GM04504 (cell line): Measurements from ENCODE around the gene OSGEP.
A peak's percentile ranks its signal among the peaks of the same experiment; 100 is the strongest.
"Not testable (repeated sequence)": the region's sequence is repeated elsewhere in the genome, so short reads cannot be mapped to it uniquely, and the experiment has no call there.

ENCODE experiments used
- DNase-seq: peaks from one replicate; pipeline ENCODE4 v3.0.0-alpha.2; 2012; ENCODE audit warnings: low read depth

OSGEP gene

GRCh38 chr14:20469890-20470602, 15.4 kb upstream of the OSGEP start:
- no peak for DNase-seq

DNA sequence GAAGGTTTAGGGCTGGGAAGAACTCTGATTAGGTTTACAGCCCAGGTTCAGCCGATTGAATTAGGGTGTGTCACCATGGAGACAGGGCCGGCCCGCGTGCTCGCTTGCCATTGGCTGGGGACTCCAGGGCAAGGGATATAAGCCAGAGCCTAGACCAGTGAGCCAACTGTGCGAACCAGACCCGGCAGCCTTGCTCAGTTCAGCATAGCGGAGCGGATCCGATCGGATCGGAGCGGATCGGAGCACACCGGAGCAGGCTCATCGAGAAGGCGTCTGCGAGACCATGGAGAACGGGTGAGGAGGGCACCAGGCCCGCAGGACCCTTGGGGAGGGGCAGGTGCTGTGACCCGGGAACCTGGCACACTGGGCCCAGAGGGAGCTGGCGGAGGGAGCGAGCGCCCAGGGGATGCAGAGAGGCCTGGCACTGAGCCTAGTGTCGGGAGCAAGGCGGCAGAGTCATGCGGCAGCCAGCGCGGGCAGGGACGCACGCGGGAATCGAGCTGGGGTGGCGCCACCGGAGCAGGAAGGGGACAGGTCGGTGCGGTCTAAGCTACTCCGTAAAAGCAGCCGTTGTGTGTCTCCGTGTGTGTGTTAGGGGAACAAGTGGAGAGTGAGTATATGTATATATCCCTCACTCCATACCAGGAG, 14.8 kb upstream of the OSGEP start, which contains the start of gene PNP:
Gene PNP, plus strand, starts transcription at position 165 of the 648 bp plus-strand sequence. Its CDS starts 119 bp downstream, at position 284.
- DNase-seq = peak; percentile 52

GRCh38 chr14:20468764-20469241, 14.2 kb upstream of the OSGEP start:
- no peak for DNase-seq

DNA sequence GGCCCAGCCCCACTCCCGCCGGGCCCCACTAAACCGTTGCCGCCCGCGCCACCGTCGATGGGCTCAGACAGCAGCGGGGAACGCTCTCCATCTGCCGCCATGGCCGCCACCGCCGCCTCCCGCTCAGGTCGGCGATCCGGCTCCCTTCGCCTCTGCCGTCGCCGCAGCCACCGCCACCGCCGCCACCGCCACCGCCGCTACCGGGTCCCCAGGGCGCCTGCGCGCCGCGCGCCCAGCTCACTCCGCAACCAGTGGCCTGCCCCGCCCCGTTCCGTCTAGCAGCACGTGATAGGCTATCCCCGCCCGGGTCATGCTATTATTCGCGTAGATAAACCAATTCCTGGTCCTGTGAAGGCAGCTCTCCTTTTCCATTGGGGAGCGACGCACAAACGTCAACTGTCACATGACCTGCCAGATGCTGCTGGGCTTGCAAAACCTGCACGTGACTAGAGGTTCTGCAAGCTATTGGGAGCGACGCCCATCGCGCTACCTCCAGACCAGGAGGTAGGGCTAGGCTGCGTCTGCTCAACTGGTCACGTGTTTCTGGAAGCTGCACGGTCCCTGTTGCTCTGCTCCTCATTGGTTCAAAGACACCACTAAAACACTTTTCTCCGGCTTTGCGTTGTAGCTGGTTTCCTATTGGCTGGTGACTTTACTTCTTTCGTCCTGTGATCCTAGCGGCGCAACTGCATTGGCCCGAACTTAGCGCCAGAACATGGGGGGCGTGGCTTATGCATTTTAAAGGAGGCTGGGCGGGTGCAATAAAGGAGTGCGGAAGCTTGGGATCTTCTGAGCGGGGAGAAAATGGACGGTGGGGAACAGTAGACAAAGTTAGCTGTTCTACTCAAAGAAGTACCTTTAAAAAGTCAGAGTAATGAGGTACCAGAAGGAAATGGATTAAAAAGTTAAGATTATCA, 6.9 kb upstream of the OSGEP start, which contains the start of gene PIP4P1:
Gene PIP4P1, minus strand, starts transcription at position 210 of the 917 bp plus-strand sequence. Its CDS starts 109 bp downstream, at position 101.
- peak; percentile 100 for DNase-seq

DNA sequence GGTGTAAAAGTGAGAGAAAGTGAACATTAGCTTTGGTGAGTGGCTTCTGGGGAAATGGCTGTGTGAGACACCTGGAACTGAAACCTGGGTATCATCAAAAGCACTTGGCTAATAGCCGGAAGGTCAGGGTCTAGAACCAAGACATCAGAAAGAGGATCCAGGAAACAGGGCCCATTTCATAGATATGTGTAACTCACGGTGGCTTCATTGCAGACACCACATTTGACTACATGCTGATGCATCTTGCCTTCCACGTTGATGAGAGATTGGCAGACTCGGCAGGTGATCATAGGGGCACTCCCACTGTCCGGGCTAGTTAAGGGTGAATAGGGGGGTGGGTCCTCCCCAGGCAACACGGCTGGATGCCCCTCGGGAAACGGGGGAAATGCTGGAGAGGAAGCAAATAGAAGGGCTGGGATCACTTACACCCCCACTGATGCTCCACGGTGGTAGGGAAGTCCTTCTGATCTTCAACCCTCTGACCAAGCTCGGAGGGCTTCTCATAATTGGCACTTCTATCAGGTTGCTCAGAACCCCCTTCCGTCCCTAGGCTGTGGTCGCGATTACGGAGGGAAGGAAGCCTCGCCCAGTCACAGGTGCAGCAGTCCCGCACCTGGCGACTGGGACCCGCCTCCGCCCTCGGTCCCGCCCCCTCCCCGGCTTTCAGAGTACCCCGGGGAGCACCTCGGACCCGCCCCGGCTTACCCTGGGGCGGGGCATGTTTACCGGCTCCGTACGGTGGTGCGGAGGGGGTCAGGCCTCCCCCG, 6.0 kb upstream of the OSGEP start:
- DNase-seq = no peak

DNA sequence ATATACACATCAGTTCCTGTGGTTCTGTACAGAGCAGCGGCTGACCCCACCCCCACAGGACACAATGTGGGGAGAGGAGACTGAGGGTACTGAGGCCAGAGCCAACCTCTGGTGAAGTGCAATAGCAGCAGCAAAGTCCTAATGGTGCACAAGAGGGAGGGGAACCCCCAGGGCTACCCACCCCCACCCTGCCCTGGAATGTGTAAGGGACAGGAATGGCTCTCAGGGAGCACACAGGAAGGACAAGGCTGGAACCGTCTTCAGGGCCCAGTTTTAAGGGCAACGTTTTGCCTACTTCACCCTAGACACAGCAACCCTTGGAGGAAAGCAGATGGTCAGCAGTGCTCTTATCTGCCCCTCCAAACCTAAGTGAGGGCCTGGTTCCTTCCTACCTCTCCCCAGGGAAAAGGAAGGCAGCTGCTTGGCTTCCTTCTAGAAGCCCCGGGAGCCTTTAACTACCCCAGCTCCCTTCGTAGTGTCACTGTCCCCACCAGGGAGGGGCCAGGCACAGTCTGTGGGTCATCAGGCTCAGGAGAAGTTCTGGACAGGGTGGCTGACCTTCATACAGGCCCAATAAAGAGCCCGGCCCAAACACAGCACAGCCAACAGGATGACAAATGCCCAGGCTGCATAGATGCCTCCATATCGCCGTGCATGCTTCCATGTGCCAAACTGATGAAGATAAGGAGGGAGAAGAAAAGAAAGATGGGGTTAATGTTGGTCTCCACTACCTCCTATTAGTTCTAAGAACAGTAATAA, 3.6 kb upstream of the OSGEP start:
- DNase-seq = no peak

GRCh38 chr14:20456971-20457370, 2.4 kb upstream of the OSGEP start:
- DNase-seq = no peak

- peak; percentile 62 for DNase-seq
These were observed 1.0 kb upstream of the OSGEP start for GRCh38 chr14:20455355-20456300.

- DNase-seq = not testable (repeated sequence)
These were observed 1.8 kb downstream of the OSGEP start for GRCh38 chr14:20452831-20453230.

- no peak for DNase-seq
These were observed 7.7 kb downstream of the OSGEP start for GRCh38 chr14:20446889-20447288.

DNA sequence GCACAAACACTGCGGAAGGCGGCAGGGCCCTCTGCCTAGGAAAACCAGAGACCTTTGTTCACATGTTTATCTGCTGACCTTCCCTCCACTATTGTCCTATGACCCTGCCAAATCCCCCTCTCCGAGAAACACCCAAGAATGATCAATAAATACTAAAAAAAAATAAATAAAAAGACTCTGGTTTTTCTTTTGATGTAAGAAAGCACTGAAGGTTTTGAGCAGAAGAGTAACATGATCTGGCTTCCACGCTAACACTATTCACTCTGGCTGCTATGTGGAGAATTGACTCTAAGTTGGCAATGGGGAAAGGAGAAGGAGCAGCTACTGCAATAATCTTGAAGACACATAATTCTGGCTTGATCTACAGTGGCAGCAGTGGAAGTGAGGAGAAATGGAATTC, 11.0 kb downstream of the OSGEP start:
- not testable (repeated sequence) for DNase-seq

- no peak for DNase-seq
These were observed 13.2 kb downstream of the OSGEP start for GRCh38 chr14:20441461-20441860.

DNA sequence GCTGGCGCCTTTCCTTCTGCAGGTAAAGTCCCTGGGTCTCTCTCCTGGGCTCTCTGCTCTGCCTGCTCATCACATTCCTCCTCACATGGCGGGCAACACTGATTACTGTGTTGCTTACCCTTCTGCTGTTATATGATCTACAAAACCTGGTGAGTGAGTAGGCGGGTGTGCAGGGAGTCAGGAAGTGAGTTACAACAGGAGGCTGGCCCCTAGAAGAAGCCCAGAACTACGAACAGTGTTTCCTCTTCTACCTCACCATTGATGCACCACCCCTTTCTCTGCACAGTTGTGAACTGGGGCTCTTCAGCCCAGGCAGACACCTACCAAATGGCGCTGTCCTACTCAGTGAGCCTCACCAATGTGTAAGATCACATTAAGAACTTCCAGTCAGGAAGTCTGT, 13.7 kb downstream of the OSGEP start:
- DNase-seq = no peak

- DNase-seq = no peak
These were observed 14.1 kb downstream of the OSGEP start for GRCh38 chr14:20440465-20440864.

DNA sequence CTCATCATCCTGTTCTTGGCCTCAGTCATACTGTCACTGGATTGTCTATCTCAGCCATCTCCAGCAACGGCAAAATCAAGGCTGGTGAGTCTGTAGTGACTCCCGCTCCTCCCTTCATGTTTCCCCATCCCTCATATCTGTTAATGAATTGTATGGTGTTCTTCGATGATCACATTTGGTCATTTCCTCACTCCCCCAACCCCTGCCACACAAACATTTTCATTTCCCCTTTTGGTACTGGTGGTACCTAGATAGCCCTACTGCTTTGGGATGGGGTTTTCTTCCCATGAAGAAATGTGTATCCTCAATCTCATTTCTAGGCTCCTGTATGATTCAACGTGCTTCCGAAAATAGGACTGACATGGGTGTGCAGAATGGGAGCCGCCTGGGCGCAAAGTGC, 15.9 kb downstream of the OSGEP start:
- DNase-seq = no peak

DNA sequence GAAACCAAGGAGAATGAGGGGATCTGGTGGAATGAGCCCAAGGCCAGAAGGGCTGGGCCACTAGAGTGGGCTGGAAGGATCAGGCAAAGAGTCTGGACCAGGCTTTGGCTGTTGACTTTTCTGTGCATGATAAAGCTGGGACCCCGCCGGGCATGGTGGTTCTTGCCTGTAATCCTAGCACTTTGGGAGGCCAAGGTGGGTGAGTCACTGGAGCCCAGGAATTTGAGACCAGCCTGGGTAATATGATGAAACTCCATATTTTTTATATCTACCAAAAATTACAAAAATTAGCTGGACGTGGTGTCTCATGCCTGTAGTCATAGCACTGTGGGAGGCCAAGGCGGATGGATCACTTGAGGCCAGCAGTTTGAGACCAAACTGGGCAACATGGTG, 18.3 kb downstream of the OSGEP start:
- DNase-seq = no peak

DNA sequence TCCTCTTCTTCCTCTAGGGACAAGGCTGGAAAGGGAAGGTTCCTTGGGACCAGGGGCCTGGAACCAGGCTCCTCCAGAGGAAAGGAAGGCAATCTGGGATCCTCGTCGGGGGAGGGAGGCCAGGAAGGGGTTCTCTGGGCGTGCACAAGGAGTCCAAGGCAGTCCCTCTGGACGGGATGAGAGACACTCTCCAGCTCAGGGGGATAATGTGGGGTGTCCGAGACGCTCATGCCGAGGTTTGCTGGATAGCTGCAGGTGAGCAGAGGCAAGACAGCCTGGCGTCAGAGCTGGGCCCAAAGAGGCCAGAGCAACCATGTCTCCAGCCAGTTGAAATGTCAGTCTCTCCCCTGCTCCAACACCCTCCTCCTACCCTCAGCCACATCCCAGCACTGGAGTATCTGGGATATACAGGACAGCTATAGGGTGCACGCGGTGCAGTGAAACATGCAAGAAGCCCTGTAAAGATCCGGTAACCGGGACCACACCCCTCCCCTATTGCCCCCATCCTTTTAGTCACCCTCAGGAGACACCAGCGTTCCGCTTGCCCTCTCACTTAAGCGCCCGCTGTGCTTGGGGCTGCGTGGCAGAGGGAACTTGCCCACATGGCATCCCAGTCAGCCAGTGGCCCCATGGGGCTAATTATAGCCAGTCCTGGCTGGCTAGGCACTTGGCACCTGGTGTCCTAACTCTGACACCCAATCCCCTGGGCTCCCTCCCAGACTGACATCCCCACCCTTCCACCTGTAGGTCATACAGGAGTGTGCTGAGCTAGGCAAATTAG, 18.8 kb downstream of the OSGEP start, which contains the start of gene KLHL33:
Gene KLHL33, minus strand, starts transcription at position 585 of the 781 bp plus-strand sequence. Its CDS starts 355 bp downstream, at position 230.
- DNase-seq = no peak

DNA sequence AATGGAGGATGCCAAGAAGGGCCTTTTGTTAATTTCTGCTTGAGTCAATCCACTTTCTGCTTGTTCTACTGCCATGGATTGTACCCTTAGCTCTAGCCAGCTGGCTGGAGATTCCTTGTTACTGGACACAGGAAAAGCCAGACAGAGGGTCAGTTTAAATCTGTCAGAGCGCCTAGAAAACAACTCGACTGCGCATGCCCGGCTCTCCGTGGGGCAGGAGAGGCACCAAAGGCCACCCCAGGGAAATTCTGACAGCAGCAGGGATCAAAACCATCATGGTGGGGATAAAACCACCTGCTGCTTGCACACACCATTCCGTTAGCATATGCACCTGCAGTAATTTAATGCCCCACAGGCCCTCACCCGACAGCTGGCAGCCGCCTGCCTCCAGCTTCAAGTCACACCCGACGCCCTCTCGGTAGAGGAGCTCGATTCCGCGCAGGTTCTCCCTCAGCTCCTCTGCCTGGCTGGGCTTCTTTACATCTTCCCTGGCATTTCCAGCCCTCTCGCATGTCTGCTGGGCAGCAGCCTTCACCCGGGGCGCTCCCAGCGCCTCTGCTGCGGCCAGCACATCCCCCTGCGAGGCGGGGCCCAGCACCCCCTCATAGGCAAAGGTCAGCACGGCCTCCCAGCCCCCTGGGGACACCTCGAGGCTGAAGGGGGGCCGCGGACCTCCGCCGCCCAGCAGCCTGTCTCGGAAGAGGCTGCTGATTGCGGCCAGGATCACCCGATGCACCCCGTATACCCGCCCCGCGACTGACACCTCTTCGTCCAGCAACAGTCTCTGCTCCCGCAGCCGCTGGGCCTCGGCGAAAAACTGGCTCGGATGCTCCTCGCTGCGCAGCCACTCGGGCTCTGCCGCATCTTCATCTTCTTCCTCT, 19.7 kb downstream of the OSGEP start:
- no peak for DNase-seq
